IMR-90 (cell line): Measurements from ENCODE around the gene ABCC5. TPM values are rescaled to one million over a fixed set of nuclear protein-coding genes. Genes with fewer than 3 reads are reported as not detected.

Experiments used
- ATAC-seq: fragments of 200-7000 bp; cut with Tn5 transposase; 2 replicates; pipeline ENCODE4 v1.9.1; 2020; ENCODE audit warnings: low read depth, mild to moderate bottlenecking, moderate library complexity
- BruUV-seq: library from RNA; stranded (reverse); fragments of 400-500 nt; replicated peaks from 2 replicates; lab custom pipeline; 2021; lab: Mats Ljungman, UMichigan
- CTCF ChIA-PET: fragments of 300-600 bp; formaldehyde crosslinking; extraction: SDS; loops from one replicate; lab custom pipeline; 2021; ENCODE audit warnings: antibody characterized with exemption; lab: Yijun Ruan, JAX
- POLR2A ChIA-PET: fragments of 300-600 bp; sonication (Branson Sonifier 250); formaldehyde crosslinking; loops from one replicate; lab custom pipeline; 2022; ENCODE audit warnings: antibody characterized with exemption; ENCODE audit not compliant: unreplicated experiment; lab: Charles Lee
- DNase-seq: peaks from one replicate; pipeline ENCODE4 v3.0.0; 2013
- H2AFZ ChIP-seq: replicated peaks from 2 replicates; pipeline ENCODE3; 2013; ENCODE audit warnings: low read length, mild to moderate bottlenecking; ENCODE audit not compliant: poor library complexity
- H2AK5ac ChIP-seq: 2 replicates; pipeline ENCODE4 v1.6.1; 2013; ENCODE audit warnings: low read depth, low read length, inconsistent platforms
- H2AK9ac ChIP-seq: replicated peaks from 2 replicates; pipeline ENCODE3; 2013; ENCODE audit warnings: mild to moderate bottlenecking, low read depth, low read length, moderate library complexity; ENCODE audit not compliant: poor library complexity
- H2BK120ac ChIP-seq: 2 replicates; pipeline ENCODE4 v1.6.1; 2013; ENCODE audit warnings: low read depth, low read length, inconsistent platforms
- H2BK15ac ChIP-seq: 3 replicates; pipeline ENCODE4 v1.6.1; 2013; ENCODE audit warnings: low read depth, low read length, inconsistent platforms
- H2BK20ac ChIP-seq: 2 replicates; pipeline ENCODE4 v1.6.1; 2013; ENCODE audit warnings: low read depth, mild to moderate bottlenecking, inconsistent platforms, low read length, moderate library complexity
- H2BK5ac ChIP-seq: 2 replicates; pipeline ENCODE4 v1.6.1; 2013; ENCODE audit warnings: mild to moderate bottlenecking, low read depth, low read length, inconsistent platforms; ENCODE audit not compliant: poor library complexity, severe bottlenecking
- H3K14ac ChIP-seq: replicated peaks from 2 replicates; pipeline ENCODE4 v1.6.1; 2013; ENCODE audit warnings: low read depth, low read length, inconsistent platforms
- H3K18ac ChIP-seq: 2 replicates; pipeline ENCODE4 v1.6.1; 2013; ENCODE audit warnings: low read depth, low read length, control low read depth
- H3K23ac ChIP-seq: 2 replicates; pipeline ENCODE4 v1.6.1; 2013; ENCODE audit warnings: low read depth, low read length, inconsistent platforms
- H3K27ac ChIP-seq: 2 replicates; pipeline ENCODE4 v1.5.1; 2013; ENCODE audit warnings: mild to moderate bottlenecking, control low read depth, low read length; ENCODE audit not compliant: insufficient read depth
- H3K27me3 ChIP-seq: 2 replicates; pipeline ENCODE4 v1.6.1; 2013; ENCODE audit warnings: low read length; ENCODE audit not compliant: control insufficient read depth, insufficient read depth
- H3K36me3 ChIP-seq: 2 replicates; pipeline ENCODE4 v1.6.1; 2013; ENCODE audit warnings: low read length, mixed read lengths; ENCODE audit not compliant: control insufficient read depth, insufficient read depth
- H3K4ac ChIP-seq: 2 replicates; pipeline ENCODE4 v1.6.1; 2013; ENCODE audit warnings: low read depth, low read length, inconsistent platforms
- H3K4me1 ChIP-seq: 2 replicates; pipeline ENCODE4 v1.6.1; 2013; ENCODE audit warnings: low read length, mixed read lengths; ENCODE audit not compliant: control insufficient read depth, insufficient read depth
- H3K4me2 ChIP-seq: 2 replicates; pipeline ENCODE4 v1.6.1; 2013; ENCODE audit warnings: low read depth, mild to moderate bottlenecking, control low read depth, low read length, moderate library complexity
- H3K4me3 ChIP-seq: 2 replicates; pipeline ENCODE4 v1.5.1; 2013; ENCODE audit warnings: low read depth, mild to moderate bottlenecking, control low read depth, low read length, moderate library complexity; ENCODE audit not compliant: insufficient read depth
- H3K56ac ChIP-seq: 2 replicates; pipeline ENCODE4 v1.6.1; 2013; ENCODE audit warnings: low read length, inconsistent platforms; ENCODE audit not compliant: insufficient read depth; ENCODE audit errors: extremely low read depth
- H3K79me1 ChIP-seq, 2 experiments: 2 replicates each; pipeline ENCODE4 v1.6.1; 2013; ENCODE audit warnings: low read length in 2 of 2, inconsistent platforms in 1 of 2, low read depth in 1 of 2
- H3K9ac ChIP-seq: 2 replicates; pipeline ENCODE4 v1.6.1; 2013; ENCODE audit warnings: low read depth, low read length, control low read depth
- H3K9me1 ChIP-seq: 2 replicates; pipeline ENCODE4 v1.6.1; 2013; ENCODE audit warnings: low read length, inconsistent platforms; ENCODE audit not compliant: insufficient read depth
- H3K9me3 ChIP-seq: 2 replicates; pipeline ENCODE4 v1.6.1; 2013; ENCODE audit warnings: low read length; ENCODE audit not compliant: control insufficient read depth, insufficient read depth
- H4K20me1 ChIP-seq: 2 replicates; pipeline ENCODE4 v1.6.1; 2013; ENCODE audit warnings: low read length, inconsistent platforms; ENCODE audit not compliant: insufficient read depth
- H4K5ac ChIP-seq: 2 replicates; pipeline ENCODE4 v1.6.1; 2013; ENCODE audit warnings: mild to moderate bottlenecking, low read depth, low read length, control low read depth
- H4K8ac ChIP-seq, 2 experiments: 2 replicates each; pipeline ENCODE4 v1.6.1; 2013; ENCODE audit warnings: low read depth in 2 of 2, low read length in 2 of 2, control low read depth in 1 of 2, inconsistent platforms in 1 of 2
- H4K91ac ChIP-seq: 2 replicates; pipeline ENCODE4 v1.6.1; 2013; ENCODE audit warnings: low read depth, low read length, inconsistent platforms; ENCODE audit not compliant: insufficient read depth
- CEBPB ChIP-seq: IDR thresholded peaks from 2 replicates; pipeline ENCODE4 v1.6.1; 2012; ENCODE audit warnings: low read depth, low read length, improper control_type of control experiment
- CHD1 ChIP-seq: IDR thresholded peaks from 2 replicates; pipeline ENCODE4 v1.6.1; 2012; ENCODE audit warnings: low read depth, low read length, improper control_type of control experiment
- ELK1 ChIP-seq: fragments of 150-350 bp; IDR thresholded peaks from 2 replicates; pipeline ENCODE4 v1.6.1; 2016; ENCODE audit warnings: low read depth, mild to moderate bottlenecking, low read length, moderate library complexity, borderline replicate concordance
- FOS ChIP-seq: fragments of 150-350 bp; IDR thresholded peaks from 2 replicates; pipeline ENCODE4 v1.6.1; 2016; ENCODE audit warnings: low read depth, low read length
- MAFK ChIP-seq: IDR thresholded peaks from 2 replicates; pipeline ENCODE4 v1.6.1; 2012; ENCODE audit warnings: low read depth, low read length, improper control_type of control experiment
- MAZ ChIP-seq: IDR thresholded peaks from 2 replicates; pipeline ENCODE4 v1.6.1; 2012; ENCODE audit warnings: low read depth, mild to moderate bottlenecking, low read length, improper control_type of control experiment, moderate library complexity, borderline replicate concordance
- MXI1 ChIP-seq: IDR thresholded peaks from 2 replicates; pipeline ENCODE4 v1.6.1; 2012; ENCODE audit warnings: low read depth, mild to moderate bottlenecking, low read length, moderate library complexity, borderline replicate concordance
- NFE2L2 ChIP-seq: fragments of 150-350 bp; IDR thresholded peaks from 2 replicates; pipeline ENCODE4 v1.6.1; 2016; ENCODE audit warnings: low read depth, mild to moderate bottlenecking, low read length
- POLR2A ChIP-seq: IDR thresholded peaks from 2 replicates; pipeline ENCODE4 v1.6.1; 2012; ENCODE audit warnings: mild to moderate bottlenecking, low read depth, low read length
- RAD21 ChIP-seq: IDR thresholded peaks from 2 replicates; pipeline ENCODE4 v1.6.1; 2012; ENCODE audit warnings: low read length, improper control_type of control experiment
- RCOR1 ChIP-seq: IDR thresholded peaks from 2 replicates; pipeline ENCODE4 v1.6.1; 2012; ENCODE audit warnings: mild to moderate bottlenecking, low read length, improper control_type of control experiment; ENCODE audit not compliant: insufficient replicate concordance
- RFX5 ChIP-seq: IDR thresholded peaks from 2 replicates; pipeline ENCODE4 v1.8.0; 2012; ENCODE audit warnings: low read depth, mild to moderate bottlenecking, low read length, moderate library complexity
- SMC3 ChIP-seq: fragments of 150-350 bp; IDR thresholded peaks from 2 replicates; pipeline ENCODE4 v1.6.1; 2016; ENCODE audit warnings: low read depth, mild to moderate bottlenecking, antibody characterized with exemption, low read length, moderate library complexity
- WGBS, 2 experiments: methylation state at CpG; one replicate each; pipeline versions ENCODE4 v1.1.5 to v1.1.7; 2013; ENCODE audit warnings: missing lambda C conversion rate in 2 of 2; ENCODE audit not compliant: insufficient read length in 1 of 2; ENCODE audit errors: extremely low coverage in 2 of 2; 5-methylcytosine and 5-hydroxymethylcytosine counted together
- dilution Hi-C: fragments of 300-500 bp; cut with HindIII; formaldehyde crosslinking; loops from one replicate; pipeline ENCODE4 v1.14.3; 2018; ENCODE audit warnings: low sequenced_read_pairs; ENCODE audit not compliant: unreplicated experiment
- in situ Hi-C: fragments of 300-500 bp; cut with MboI; formaldehyde crosslinking; loops from 3 replicates; pipeline ENCODE4 v1.14.3; 2019; ENCODE audit warnings: low sequenced_read_pairs, inconsistent platforms, mixed read lengths
- intact Hi-C: fragments of 100-400 bp; cut with micrococcal nuclease; formaldehyde crosslinking; loops from 2 replicates; pipeline ENCODE4 v1.10.0; 2022
- polyA plus RNA-seq, 3 experiments: library from polyadenylated mRNA; depleted of rRNA; stranded (reverse); fragments of >200 nt; gene quantifications; 2 replicates each; pipeline ENCODE4 v1.2.3, GENCODE V29; 2012; ENCODE audit warnings: low replicate concordance in 1 of 3
- total RNA-seq: library from RNA; depleted of rRNA; stranded (reverse); fragments of >200 nt; gene quantifications from 2 replicates; pipeline ENCODE4 v1.2.3, GENCODE V29; 2012
- TF ChIP-seq, protein P1 (sequence below): conservative IDR thresholded peaks from 2 replicates; pipeline ENCODE4 v1.5.1; 2012; ENCODE audit warnings: mild to moderate bottlenecking, low read depth, low read length, improper control_type of control experiment
- TF ChIP-seq, protein P2 (sequence below): fragments of 150-350 bp; IDR thresholded peaks from 2 replicates; pipeline ENCODE4 v1.6.1; 2017; ENCODE audit warnings: mild to moderate bottlenecking, antibody characterized with exemption, low read length, low read depth

ABCC5 gene
- total and polyA plus RNA-seq, 2 of the 4 experiments (the other 2 are of a cell fraction), result 8.4 to 17.7 TPM

DNA sequence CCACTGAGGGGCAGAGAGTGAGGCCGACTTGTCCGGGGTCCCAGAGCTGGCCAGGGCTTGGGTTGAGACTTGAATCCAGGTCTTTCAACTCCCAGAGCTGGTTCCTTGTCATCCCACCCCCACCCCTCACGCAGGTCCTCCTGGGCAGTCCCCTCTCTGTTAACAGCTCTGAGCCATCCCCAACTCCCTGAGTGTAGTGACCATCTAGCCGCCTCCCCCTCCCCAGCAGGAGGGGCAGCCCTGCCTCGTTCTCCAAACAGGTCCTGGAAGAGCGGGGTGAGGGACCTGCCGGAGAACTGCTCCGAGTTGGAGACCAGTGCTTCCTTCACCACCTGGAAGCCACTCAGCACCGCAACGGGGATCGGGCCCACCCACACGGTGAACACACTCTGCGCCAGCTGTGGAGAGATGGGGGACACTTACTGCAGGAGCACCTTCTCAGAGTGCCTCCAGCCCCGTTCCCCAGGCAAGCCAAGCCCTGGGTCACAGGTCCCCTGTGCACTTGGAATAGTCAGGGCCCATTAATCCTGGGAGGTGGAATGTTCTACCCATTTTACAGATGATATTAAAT is 108.6 kb downstream of the ABCC5 start:
- Histone ChIP-seq H3K27ac (no peak overlapping the region), H3K4me3 (no peak overlapping the region), H3K4me1 (no peaks in the 10 kb centered on the region), H3K79me1 (no peaks in the 10 kb centered on the region), H3K18ac (no peak overlapping the region), H4K20me1 (no peaks in the 10 kb centered on the region), H4K91ac (no peak overlapping the region), H2BK15ac (no peak overlapping the region), H3K14ac (no peak overlapping the region), H2BK120ac (no peak overlapping the region), H3K4me2 (no peak overlapping the region), H3K4ac (no peak overlapping the region), H3K9me1 (no peaks in the 10 kb centered on the region), H4K8ac (no peak overlapping the region), H2AK5ac (no peak overlapping the region; the same call in 1 of the 2 replicates), H3K23ac (no peak overlapping the region), H2AK9ac (no peak overlapping the region), H3K36me3 (no peaks in the 10 kb centered on the region), H3K9me3 (no peaks in the 10 kb centered on the region), H3K27me3 (peaks cover 24% of the 10 kb centered on the region), H2BK20ac (no peak overlapping the region), H2BK5ac (no peak overlapping the region), H3K9ac (no peak overlapping the region), H2AFZ (no peak overlapping the region), H4K5ac (no peak overlapping the region), H3K56ac (no peak overlapping the region)
- no TSS peak for BruUV-seq
- in situ Hi-C loops (no loop called here), intact Hi-C loops (no loop called here), dilution Hi-C loops (no loop called here)
- TF ChIP-seq SMC3, result no peak
- TF ChIP-seq RCOR1, result no peak
- no peak for TF ChIP-seq RFX5
- TF ChIP-seq, protein P1, sequence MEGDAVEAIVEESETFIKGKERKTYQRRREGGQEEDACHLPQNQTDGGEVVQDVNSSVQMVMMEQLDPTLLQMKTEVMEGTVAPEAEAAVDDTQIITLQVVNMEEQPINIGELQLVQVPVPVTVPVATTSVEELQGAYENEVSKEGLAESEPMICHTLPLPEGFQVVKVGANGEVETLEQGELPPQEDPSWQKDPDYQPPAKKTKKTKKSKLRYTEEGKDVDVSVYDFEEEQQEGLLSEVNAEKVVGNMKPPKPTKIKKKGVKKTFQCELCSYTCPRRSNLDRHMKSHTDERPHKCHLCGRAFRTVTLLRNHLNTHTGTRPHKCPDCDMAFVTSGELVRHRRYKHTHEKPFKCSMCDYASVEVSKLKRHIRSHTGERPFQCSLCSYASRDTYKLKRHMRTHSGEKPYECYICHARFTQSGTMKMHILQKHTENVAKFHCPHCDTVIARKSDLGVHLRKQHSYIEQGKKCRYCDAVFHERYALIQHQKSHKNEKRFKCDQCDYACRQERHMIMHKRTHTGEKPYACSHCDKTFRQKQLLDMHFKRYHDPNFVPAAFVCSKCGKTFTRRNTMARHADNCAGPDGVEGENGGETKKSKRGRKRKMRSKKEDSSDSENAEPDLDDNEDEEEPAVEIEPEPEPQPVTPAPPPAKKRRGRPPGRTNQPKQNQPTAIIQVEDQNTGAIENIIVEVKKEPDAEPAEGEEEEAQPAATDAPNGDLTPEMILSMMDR, result no peak
- TF ChIP-seq POLR2A, result no peak
- TF ChIP-seq MAZ, result no peak
- no peak for TF ChIP-seq CEBPB
- TF ChIP-seq, protein P2, sequence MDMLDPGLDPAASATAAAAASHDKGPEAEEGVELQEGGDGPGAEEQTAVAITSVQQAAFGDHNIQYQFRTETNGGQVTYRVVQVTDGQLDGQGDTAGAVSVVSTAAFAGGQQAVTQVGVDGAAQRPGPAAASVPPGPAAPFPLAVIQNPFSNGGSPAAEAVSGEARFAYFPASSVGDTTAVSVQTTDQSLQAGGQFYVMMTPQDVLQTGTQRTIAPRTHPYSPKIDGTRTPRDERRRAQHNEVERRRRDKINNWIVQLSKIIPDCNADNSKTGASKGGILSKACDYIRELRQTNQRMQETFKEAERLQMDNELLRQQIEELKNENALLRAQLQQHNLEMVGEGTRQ, result no peak
- no peak for TF ChIP-seq NFE2L2
- no peak for TF ChIP-seq MXI1
- no peak for TF ChIP-seq MAFK
- TF ChIP-seq ELK1, result no peak
- no peak for TF ChIP-seq CHD1
- no peak for TF ChIP-seq RAD21
- TF ChIP-seq FOS, result no peak
- no CpG with 5 or more reads among the region's 14 CpGs for WGBS, 2 experiments
- CTCF ChIA-PET, result interaction anchor here (0.7 kb wide), 1 partner anchor 28 kb away, joined by 3 read pairs; no protein-coding TSS in a partner anchor
- DNase-seq, result no peak
- no peak for ATAC-seq
- POLR2A ChIA-PET, result no interaction called here
